NCI-H1436 (cell line): ENCODE data around the gene TRABD2B.
A peak's percentile ranks its signal among the peaks of the same experiment; 100 is the strongest.

ENCODE experiments used
- DNase-seq: peaks from one replicate; lab custom pipeline; 2025; lab: John Stamatoyannopoulos, UW

TRABD2B gene

DNA sequence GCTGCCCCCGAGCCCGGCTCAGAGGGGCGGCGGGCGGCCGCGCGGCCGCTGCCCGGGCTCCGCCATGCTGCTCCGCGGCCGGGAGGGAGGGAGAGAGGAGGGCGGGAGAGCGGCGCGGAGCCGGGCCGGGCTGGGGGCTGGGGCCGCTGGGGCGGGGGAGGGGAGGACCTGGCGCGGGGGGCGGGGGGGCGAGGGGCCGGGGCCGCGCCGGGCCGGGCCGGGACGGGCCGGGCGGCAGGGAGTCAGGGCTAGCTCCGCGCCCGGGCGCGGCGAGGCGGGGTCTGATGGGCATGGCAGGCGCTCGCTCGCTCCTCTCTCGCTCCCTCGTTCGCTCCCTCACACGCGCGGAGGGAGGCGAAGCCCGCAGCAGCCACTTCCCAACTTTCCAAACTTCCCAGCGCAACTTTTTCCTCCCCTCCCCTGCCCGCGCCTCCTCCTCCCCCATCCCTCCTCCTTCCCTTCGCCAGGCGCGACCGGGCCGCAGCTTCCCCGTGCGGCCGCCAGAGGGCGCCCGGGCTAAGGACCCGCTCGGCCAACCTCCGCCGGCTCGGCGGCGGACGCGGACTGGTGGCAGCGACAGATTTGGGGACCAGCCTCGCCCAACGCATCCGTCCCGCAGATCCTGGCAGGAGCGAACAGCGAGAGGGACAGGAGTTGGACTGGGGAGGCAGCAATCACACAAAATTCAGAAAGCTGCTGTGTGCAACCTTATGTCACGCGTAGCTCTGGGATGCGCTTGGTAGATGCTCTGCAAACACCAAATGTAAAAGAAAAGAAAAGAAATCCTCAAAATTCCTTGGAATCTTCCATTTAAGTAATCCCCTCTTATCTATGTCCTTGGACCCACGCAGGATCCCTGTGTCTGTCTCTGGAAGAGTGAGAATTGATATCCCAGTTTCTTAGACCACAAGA, at the start of gene TRABD2B:
TRABD2B (minus strand) TSS at position 97 of the 912 bp plus-strand sequence.
- peak; percentile 48 for DNase-seq

DNA sequence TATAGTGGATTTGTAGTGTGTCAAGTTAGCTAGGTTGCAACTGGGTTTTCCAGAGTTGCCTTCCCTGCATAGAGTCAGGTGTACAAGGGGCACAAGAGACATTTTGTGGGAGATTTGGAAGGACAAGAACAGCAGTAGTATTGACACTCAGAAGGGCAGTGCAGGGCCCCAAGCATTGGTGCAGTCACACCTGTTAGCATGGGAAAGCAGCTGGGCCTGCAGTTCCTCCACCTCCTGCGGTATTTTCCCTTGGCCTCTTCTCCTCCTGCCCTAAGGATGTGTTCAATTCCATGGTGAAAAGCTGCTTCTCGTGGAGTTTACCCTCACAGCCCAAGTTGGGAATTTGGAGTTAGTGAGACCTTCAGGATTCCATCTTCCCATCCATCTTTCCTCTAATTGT, 47.1 kb upstream of the TRABD2B start:
- no peak for DNase-seq

DNA sequence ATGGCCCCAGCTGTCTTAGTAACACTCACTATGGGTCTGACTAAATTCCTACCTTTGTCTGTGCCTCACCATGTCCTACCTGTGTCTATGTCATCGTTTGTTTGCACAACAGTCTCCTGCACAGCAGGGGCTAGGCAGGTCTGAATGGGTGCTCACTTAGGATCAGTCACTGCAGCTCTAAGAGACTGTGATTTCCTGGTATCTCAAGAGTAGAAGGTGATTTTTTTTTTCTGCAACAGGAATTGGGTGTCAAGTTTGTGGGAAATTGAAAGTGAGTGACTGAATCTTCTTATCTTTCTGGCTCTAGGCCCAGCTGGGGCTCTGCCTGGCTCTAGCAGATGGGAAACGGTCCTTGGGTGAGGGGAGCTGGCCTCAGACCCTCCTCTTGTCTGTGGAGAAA, 46.4 kb upstream of the TRABD2B start:
- DNase-seq, result no peak

DNA sequence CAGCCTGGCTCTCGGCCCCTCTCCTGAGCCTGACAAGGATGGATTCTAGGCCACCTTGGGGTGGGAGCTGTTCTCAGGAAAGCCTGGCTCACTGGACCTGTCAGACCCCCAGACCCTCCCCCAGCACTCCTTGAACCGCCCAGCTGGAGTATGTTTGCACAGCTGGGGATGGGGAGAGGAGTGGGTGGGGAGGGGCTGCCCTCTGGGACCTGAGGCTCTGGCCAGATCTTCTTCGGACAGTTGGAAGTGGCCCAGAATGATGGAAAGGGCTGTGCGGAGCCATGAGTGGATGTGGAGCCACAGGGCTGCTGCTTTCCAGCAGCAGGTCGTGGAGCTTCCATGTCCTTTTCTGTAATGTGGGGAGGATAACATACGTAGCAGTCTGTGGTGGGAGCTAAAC, 43.0 kb upstream of the TRABD2B start:
- DNase-seq, result no peak

DNA sequence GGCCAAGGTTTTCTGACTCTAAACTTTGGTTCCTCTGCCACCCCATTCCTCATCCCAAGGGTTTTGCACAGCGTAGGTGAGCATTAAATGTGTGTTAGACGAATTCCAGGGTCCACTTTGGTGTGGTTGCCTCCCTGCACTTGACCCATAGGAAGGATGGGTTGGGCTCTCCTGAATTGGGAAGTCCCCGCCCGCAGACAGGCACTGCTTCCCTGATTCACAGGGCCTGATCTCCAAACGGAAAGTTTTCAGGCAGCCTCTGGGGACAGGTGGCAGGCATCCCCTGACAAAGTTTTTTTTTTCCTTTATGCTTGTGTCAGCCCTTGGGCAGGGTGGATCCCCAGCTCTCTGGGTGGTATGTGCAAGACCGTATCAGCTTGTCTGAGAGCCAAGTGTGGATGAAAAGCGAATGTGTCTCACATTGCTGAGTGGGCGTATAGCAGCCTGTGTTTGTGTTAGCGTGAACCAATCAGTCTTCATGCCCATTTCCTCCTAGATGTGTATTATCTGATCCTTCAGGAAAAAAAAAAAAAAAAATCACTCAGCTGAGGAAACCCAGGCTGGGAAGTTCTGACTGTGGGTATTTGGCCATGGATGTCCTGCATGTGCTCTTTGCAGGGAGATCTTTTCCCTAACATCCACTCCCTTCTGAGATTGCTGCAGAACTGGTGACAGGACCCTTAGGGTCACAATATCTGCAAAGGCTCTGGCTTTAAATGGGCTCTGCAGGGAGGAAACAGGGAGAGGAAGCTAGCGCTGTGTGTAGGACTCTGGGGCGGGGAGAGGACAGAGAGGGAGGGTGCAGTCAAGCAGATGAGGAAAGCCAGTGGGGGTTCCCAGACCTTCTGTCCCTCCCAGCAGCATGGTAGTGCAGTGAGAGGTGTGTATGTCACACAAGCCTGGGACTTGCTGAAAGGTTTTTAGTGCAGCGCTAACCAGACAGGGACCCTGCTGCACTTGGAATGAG, 42.2 kb upstream of the TRABD2B start:
- DNase-seq, result no peak

DNA sequence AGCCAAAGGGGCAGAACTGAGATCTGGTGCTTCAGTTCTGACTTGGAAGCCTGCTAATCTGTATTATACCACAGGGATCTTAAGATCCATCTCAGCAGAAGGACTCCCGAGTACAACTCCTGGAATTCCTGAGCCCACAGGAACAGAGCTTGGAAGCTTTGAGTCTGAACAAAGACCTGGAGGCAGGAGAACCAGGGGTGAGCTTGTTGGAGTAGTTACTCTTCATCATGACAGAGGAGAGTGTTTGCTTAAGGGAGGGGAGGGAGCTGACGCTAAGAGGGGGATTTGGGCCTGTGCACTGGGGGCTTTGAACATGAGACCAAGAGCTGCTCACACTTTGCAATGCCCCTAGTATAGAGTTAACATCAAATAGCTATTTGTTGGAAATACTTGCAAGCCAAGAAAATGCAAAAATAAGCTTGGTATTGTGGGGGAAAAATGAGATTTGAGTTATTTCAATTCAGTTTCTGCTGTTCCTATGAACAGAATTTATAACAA, 41.1 kb upstream of the TRABD2B start:
- no peak for DNase-seq

DNA sequence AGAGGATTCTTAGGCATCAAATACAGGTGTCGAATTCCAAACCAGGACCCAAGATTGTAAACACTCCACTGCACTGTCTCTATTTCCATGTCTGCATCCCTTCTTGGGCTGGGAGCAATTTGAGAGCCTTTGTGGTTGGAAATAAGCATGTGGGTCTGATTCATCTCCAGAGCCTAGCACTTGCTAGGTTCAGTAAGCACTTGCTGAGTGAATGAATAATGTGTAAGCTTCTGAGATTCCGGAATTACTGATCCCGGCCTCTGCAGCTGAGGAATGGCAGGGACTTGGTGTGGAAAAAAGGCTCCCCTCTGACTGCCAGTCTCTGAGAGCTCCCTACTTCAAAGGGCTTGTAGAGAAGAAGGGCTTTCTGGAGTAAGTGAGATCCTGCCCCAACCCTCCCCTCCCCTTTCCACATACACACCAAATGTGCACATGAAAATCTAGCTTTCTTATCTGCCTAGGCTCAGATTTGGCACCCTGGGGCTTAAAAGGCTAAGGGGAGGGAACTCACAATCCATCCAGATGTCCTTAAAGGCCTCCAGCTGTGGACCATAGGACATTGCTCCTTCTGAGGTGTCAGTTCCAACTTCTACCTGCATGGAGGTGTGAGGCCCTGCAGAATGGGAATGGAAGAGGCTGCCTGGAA, 39.6 kb upstream of the TRABD2B start:
- DNase-seq, result no peak

DNA sequence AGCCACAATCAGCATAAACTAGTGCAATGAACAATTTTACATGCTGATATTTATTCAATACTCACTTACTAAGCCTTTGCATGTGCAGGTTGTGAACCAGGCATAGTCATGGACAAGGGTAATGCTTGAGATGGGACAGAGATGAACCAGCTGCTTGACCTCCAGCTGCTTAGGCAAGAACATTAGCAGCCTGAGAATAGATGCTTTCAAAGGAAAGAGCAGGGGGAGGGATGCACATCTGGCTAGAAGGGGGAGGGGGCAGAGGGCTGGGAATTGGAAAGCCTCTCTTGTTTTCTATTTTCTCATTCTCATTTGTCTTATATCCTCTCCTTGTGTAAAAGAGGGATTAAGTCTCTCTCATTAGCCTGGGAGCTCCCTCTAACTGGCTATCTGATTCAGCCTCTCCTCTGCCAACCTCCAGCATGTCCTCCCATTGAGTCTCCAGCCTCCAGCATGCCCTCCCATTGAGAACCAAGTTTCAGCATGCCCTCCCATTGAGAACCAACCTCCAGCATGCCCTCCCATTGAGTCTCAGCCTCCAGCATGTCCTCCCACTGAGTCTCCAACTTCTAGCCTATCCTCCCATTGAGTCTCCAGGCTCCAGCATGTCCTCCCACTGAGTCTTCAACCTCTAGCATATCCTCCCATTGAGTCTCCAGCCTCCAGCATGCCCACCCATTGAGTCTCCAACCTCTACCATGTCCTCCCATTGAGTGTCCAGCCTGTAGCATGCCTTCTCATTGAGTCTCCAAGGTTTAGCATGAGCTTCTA, 38.4 kb upstream of the TRABD2B start:
- no peak for DNase-seq

DNA sequence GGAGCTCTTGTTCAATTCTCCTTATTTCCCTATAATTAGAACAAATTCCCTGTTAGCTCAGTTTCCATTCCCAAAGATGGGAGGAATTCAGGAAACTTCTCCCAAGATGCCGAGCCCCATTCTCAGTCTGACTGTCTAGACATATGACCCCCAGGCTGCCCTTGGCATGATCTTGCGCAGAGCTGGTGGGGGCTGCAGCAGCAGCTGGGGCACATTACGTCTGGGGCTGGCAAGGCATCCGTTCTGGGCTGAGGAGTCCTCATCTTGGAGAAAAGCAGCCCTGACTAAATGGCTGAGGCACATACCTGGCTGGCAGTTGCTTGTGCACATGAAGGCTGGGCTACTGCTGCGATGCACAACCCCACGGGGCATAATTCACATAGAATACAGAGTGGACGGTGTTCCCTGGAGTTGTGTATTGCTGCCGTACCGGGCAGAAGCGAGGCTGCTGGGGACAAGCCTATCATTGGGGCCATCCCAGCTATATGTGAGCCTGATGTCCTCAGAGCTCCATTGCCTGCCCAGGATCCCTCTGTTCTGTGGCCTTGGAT, 36.4 kb upstream of the TRABD2B start:
- DNase-seq, result no peak

DNA sequence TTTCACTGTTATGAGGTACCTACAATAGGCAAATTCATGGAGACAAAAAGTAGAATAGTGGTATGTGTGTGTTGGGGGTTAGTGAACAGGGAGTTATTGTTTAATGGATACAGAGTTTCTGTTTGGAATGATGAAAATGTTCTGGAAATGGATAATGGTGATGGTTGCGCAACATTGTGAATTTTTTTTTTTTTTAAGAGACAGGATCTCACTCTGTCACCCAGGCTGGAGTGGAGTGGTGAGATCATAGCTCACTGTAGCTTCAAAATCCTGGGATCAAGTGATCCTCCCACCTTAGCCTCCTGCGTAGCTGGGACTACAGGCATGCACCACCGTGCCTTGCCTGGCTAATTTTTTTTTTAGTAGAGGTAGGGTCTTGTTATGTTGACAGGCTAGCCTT, 34.5 kb upstream of the TRABD2B start:
- DNase-seq, result no peak

DNA sequence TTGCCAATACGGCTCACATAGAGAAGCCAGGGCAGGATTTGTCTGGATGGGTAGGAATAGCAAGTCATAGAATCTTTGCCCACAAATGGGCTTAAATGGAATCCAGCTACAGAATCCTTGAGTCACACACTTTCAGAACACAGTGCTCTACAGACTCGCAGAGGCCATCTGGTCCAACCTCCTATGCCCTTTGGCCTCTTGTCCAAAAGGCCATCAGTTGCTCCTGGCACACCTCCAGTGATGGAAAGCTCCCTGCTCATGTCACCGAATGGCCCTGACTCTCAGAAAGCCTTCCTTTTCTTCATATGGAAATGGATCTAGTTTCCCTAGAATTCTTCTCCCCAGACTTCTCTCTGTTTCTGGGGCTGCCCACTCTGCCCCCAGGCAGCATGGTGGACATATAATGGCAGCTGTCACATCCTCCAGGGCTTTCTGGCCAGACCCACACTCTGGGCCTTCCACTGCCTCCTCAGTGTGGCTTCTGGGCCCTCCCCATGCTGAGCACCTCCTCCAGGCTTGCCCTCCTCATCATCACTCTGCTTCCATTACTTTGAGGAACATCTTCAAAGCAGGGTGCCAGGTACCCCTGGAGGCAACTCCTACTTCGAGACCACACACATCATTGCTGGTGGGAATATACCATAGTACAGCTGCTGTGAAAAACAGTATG, 33.6 kb upstream of the TRABD2B start:
- DNase-seq, result no peak

DNA sequence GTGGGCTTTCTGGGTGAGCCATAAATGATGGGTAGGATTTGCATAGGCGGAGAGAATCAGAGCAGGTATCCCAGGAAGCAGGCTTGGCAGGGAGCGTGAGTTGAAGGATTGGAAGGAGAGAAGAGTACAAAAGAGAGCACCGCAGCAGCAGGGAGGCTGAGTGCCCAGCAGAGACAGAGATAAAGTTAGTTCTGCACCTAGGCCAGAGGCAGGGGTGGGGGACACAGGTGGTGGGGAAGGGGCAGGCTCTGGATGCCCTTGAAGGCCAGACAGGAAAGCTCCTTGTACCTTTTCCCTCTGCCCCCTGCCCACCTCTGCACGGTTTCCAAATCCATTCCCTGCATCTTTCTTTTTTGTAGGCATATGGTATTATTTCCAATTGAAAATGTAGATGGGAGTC, 33.0 kb upstream of the TRABD2B start:
- no peak for DNase-seq

DNA sequence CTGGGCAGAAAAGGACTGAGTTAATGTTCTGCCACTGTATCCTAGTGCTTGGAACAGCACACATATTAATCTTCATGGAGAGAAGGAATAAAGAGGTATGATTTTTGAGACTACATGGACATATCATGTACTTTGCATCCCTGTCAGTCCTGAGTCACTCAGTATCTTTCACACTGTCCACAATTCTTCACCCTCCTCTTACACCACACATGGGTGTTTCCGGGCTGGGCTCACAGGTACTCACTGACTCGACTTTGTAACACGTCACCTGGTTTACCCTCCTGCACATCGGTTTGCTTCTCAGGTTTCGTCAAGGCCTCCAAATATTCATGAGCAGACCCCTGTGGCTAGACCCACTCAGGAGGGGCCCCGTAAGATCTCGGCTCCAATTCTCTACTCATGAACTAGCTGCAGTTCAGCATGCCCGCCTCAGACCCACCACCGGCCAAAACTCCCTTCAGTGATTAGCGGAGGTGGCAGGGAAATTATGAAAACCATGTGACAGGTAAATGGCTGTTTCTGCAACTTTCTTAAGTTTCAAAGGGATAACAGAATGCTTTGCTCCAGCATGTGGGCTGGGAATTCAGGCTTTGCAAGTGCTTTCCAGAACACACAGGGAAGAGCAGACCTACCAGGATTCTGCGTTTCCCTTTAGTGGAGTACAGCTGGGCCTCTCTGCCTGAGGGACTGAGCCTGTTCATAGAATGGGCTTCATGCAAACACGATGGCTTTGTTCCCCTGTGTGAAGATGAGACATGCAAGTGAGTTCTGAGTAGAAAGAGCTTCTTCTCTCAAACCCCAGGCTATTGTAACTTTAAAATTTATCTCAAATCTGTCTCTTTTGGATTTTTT, 31.3 kb upstream of the TRABD2B start:
- DNase-seq, result no peak

DNA sequence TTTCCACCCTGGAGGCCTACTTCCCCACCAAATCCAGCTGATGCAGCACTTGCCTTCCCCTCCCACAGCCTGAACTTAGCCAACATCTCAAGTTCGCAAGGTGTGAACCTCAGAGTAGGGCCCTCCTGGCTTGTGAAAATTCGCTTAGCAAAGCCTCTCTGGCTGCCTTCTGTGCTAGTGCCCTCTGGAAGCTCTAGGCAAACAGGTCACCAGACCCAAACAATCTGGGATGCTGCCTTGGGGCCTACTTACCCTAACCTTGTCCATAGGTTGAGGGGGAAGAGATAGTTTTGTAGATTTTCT, 30.3 kb upstream of the TRABD2B start:
- DNase-seq, result no peak

DNA sequence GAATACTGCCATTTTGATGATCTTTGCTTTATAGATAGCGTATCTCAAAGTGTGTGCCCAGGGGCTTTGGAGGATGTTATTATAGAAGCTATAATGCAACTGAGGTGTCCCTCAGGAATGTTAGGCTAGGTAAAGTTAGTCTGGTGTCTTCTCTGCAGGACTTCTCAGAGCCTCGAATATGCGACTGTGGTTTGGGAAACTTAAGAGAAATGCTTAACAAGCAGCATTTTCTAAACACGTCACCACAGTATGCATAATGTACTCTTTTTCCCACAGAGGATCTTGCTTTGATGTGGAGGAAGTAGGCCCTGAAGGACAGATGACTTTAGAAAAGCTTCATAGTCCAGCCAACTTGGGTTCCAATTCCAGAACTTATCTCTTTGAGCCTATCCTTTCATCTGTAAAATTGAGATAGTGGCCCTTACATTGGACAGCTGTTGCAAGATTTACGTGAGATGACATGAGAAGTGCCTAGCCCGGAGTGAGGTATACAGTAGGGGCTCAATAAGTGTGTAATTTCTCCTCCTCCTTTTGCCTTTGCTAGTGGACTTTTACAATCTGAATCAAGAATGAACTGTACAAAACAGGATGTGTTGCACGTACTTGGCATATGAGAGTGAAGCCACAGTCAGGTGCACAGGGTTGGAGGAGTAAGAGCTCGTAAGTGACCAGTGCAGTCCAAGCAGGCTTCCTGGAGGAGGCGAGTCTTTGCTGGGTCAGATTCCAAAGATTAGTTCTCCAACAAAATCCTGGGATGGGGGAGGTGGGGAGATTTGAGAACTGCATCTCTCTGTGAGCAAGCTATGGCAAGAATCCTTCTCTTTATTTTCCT, 29.7 kb upstream of the TRABD2B start:
- no peak for DNase-seq

DNA sequence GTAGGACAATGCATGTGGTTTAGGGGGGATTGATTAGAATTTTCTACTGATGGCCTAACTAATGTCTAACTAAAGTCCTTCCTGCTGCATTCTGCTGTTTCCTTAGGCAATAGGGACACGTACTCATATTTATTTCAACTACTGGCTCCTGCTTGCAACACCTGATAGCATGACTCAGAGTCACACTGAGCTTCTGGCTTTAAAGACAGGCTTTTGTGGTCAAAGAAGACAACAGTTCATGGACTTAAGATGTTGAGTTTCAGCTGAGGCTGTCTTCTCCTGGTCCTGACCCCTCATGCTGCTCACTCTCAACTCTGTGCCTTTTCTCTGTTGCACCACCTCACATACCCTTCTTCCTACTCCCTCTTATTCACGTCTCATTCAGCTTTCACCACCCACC, 29.1 kb upstream of the TRABD2B start:
- no peak for DNase-seq

DNA sequence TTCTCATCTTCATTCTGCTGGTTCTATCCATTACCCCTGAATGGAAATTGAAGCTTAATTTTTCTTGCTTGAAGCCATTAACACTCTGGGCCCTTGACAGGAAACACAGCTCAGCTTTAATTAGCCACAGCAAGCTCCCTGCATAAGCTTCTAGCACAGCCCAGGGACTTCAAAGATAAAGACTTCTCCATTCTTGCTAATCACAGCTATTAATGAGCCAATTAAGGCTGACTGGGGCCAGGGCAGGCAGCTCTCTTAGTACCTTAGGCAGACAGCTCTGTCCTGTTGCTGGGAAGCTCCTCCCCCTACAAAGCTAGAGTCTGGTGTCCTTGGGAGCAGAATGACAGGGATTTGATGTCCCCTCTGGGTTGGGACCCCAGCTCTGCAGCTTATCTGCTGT, 27.9 kb upstream of the TRABD2B start:
- peak; percentile 61 for DNase-seq

DNA sequence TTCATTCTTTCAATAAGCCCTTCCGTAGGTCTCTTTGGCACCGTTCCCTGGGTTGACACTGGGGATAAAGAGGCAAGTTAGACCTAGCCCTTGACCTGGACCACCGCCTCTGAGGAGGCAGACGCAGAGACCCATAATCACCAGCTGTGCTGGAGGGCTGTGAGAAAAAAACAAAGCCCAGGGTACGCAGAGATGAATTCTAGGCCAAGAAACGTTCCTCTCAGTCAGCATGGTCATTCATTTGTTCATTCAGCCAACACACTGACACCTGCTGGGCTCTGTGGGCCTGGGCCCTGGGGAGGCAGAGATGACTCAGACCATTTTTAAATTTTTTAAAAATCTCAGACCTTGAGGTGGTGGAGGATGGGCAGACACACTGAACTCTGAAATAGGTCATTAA, 26.3 kb upstream of the TRABD2B start:
- no peak for DNase-seq

DNA sequence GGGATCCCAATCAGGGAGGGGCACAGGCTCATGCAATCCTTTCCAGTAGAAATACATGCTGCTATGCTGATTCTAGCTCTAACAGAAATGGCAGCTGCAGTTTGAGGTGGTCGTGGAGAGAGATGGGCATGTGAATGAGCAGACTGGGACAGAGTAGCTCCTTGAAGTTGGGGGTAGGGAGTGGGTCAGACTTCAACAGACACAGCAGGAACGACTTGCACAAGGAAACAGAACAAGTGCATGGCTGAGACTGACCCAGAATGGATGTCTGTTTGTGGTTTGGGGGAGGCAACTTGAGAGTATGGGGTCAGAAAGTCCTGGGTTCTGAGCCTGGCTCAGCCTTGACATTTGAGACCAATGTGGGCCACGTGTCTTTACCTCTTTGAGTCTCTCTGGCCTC, 25.1 kb upstream of the TRABD2B start:
- DNase-seq, result no peak
